Measurements from ENCODE around the gene RNF149.

Gene RNF149

GRCh38 chr2:101310834-101311695 is 2.6 kb upstream of the RNF149 start:
- H3K4me3 ChIP-seq (ENCODE audit: low read length), result no peak overlapping the region
- TF ChIP-seq CTCF (conservative IDR thresholded peaks at IDR 0.05; ENCODE audit: low read length), result no peak
- peak; percentile 6 for DNase-seq (ENCODE audit: low read depth)

- H3K4me3 ChIP-seq (ENCODE audit: low read length), result no peak overlapping the region
- TF ChIP-seq CTCF (conservative IDR thresholded peaks at IDR 0.05; ENCODE audit: low read length), result no peak
- DNase-seq (ENCODE audit: low read depth), result no peak
These were observed 1.8 kb upstream of the RNF149 start for GRCh38 chr2:101310090-101310833.

GRCh38 chr2:101307950-101308431 is 510 bp downstream of the RNF149 start:
- peak overlapping the region; percentile 88 for H3K4me3 ChIP-seq (ENCODE audit: low read length)
- DNase-seq (ENCODE audit: low read depth), result peak; percentile 15
- TF ChIP-seq CTCF (conservative IDR thresholded peaks at IDR 0.05; ENCODE audit: low read length), result no peak

GRCh38 chr2:101307503-101307902 is 998 bp downstream of the RNF149 start:
- no peak for TF ChIP-seq CTCF (conservative IDR thresholded peaks at IDR 0.05; ENCODE audit: low read length)
- DNase-seq (ENCODE audit: low read depth), result no peak
- H3K4me3 ChIP-seq (ENCODE audit: low read length), result peak overlapping the region; percentile 88

- peak overlapping the region; percentile 88 for H3K4me3 ChIP-seq (ENCODE audit: low read length)
- peak; percentile 6 for DNase-seq (ENCODE audit: low read depth)
- no peak for TF ChIP-seq CTCF (conservative IDR thresholded peaks at IDR 0.05; ENCODE audit: low read length)
These were observed 2.1 kb downstream of the RNF149 start for GRCh38 chr2:101306410-101306809.

GRCh38 chr2:101305492-101306078 is 2.9 kb downstream of the RNF149 start:
- peak overlapping the region; percentile 88 for H3K4me3 ChIP-seq (ENCODE audit: low read length)
- peak; percentile 56 for DNase-seq (ENCODE audit: low read depth)
- no peak for TF ChIP-seq CTCF (conservative IDR thresholded peaks at IDR 0.05; ENCODE audit: low read length)

All from AG10803 (cell line).